Fibroblast of lung (primary cell): Measurements from ENCODE around the gene STOML1. TPM values are rescaled to one million over a fixed set of nuclear protein-coding genes. Genes with fewer than 3 reads are reported as not detected.

Source experiments
- DNase-seq, 2 donors: peaks; one replicate each; pipeline versions ENCODE4 v3.0.0 to v3.0.0-alpha.2; 2010; ENCODE audit warnings: low read depth in 2 of 2
- H2AFZ ChIP-seq: 2 replicates; pipeline ENCODE4 v1.5.1; 2012; ENCODE audit warnings: low read length, control low read depth, inconsistent platforms
- H3K27ac ChIP-seq: 2 replicates; pipeline ENCODE4 v1.5.1; 2011; ENCODE audit warnings: low read length, control low read depth; ENCODE audit not compliant: insufficient read depth
- H3K27me3 ChIP-seq: 2 replicates; pipeline ENCODE4 v1.5.1; 2011; ENCODE audit warnings: mild to moderate bottlenecking, low read length; ENCODE audit not compliant: control insufficient read depth, insufficient read depth
- H3K36me3 ChIP-seq: 2 replicates; pipeline ENCODE4 v1.5.1; 2011; ENCODE audit warnings: low read length; ENCODE audit not compliant: control insufficient read depth, insufficient read depth
- H3K4me1 ChIP-seq: 2 replicates; pipeline ENCODE4 v1.5.1; 2011; ENCODE audit warnings: low read length; ENCODE audit not compliant: control insufficient read depth, insufficient read depth; ENCODE audit errors: extremely low read depth
- H3K4me2 ChIP-seq: 2 replicates; pipeline ENCODE4 v1.5.1; 2011; ENCODE audit warnings: low read length, control low read depth; ENCODE audit not compliant: insufficient read depth; ENCODE audit errors: extremely low read depth
- H3K4me3 ChIP-seq, 4 experiments: fragments of 200-600 bp in 1 of 4; sonication (generic) in 1 of 4; replicated peaks in 1 of 4; 2 replicates each; pipeline ENCODE4 v1.5.1; 2011 to 2016; ENCODE audit warnings: low read length in 4 of 4, low read depth in 3 of 4, mild to moderate bottlenecking in 3 of 4, control low read depth in 2 of 4, inconsistent platforms in 1 of 4, mixed read lengths in 1 of 4; ENCODE audit not compliant: insufficient read depth in 1 of 4; ENCODE audit errors: control extremely low read depth in 1 of 4
- H3K79me2 ChIP-seq: 2 replicates; pipeline ENCODE4 v1.5.1; 2012; ENCODE audit warnings: mild to moderate bottlenecking, low read length, inconsistent platforms; ENCODE audit not compliant: control insufficient read depth, insufficient read depth
- H3K9ac ChIP-seq: 2 replicates; pipeline ENCODE4 v1.5.1; 2011; ENCODE audit warnings: mild to moderate bottlenecking, low read length, control low read depth; ENCODE audit not compliant: insufficient read depth
- H3K9me3 ChIP-seq: 2 replicates; pipeline ENCODE4 v1.5.1; 2012; ENCODE audit warnings: low read depth, low read length; ENCODE audit not compliant: control insufficient read depth, insufficient read depth
- H4K20me1 ChIP-seq: 2 replicates; pipeline ENCODE4 v1.5.1; 2011; ENCODE audit warnings: low read length; ENCODE audit not compliant: control insufficient read depth, insufficient read depth; ENCODE audit errors: extremely low read depth
- EZH2 ChIP-seq: IDR thresholded peaks from 2 replicates; pipeline ENCODE4 v1.5.1; 2012; ENCODE audit warnings: low read length, control low read depth, mild to moderate bottlenecking; ENCODE audit errors: missing control alignments
- polyA plus RNA-seq, 2 donors: library from polyadenylated mRNA; depleted of rRNA in 1 of 2; stranded (reverse) in 1 of 2; unstranded in 1 of 2; fragments of >200 nt; gene quantifications; 2 replicates each; pipeline ENCODE4 v1.2.1, GENCODE V29; 2011 to 2012; ENCODE audit warnings: missing spikeins in 1 of 2
- total RNA-seq: library from RNA; depleted of rRNA; stranded (reverse); fragments of >200 nt; gene quantifications from 2 replicates; pipeline ENCODE4 v1.2.1, GENCODE V29; 2014
- TF ChIP-seq, protein P1 (sequence below), 2 donors: IDR thresholded peaks in 1 of 2; conservative IDR thresholded peaks in 1 of 2; 1 replicate in 1 of 2; 2 replicates in 1 of 2; pipeline ENCODE4 v1.5.1; 2011 to 2012; ENCODE audit warnings: low read length in 2 of 2, control low read depth in 1 of 2, inconsistent platforms in 1 of 2, low read depth in 1 of 2, mild to moderate bottlenecking in 1 of 2

Gene STOML1
- total and polyA plus RNA-seq, 2 donors (not counting 1 experiment from before 2014, with no cell fraction given): 9.8 to 24.8 TPM

DNA sequence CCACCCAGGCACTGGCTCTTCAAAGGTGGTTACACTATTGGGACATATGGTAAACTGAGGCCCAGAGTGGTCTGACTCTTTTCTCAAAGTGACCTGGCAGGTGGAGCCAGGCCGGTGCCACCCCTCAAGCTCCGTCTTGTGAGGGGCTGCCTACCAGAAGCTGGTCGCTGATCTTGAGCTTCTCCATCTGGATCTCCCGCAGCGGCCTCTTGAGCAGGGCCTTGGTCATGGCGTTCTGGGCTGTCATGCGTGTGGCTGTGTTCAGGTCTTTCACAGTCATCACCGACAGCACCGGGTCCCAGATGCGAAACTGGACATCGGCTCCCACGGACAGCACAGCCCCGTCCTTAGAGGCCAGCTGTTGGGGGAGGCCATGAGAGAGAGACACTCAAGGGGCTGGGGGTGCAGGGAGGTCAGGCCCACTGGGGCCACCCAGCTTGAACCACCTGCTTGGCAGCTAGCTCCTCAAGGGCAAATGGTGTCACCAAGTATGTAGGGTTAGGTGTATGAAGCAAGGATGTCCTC, 3.6 kb downstream of the STOML1 start:
- Histone ChIP-seq H3K36me3 (peaks cover 3% of the 10 kb centered on the region), H3K27ac (peak overlapping the region; percentile 13), H3K9ac (no peak overlapping the region), H3K9me3 (no peaks in the 10 kb centered on the region), H3K79me2 (no peaks in the 10 kb centered on the region), H3K4me3 (no peak overlapping the region), H2AFZ (no peak overlapping the region), H3K4me1 (peaks cover 53% of the 10 kb centered on the region), H3K4me2 (no peak overlapping the region), H3K27me3 (no peaks in the 10 kb centered on the region), H4K20me1 (no peaks in the 10 kb centered on the region)
- no peak for DNase-seq
- TF ChIP-seq, protein P1, sequence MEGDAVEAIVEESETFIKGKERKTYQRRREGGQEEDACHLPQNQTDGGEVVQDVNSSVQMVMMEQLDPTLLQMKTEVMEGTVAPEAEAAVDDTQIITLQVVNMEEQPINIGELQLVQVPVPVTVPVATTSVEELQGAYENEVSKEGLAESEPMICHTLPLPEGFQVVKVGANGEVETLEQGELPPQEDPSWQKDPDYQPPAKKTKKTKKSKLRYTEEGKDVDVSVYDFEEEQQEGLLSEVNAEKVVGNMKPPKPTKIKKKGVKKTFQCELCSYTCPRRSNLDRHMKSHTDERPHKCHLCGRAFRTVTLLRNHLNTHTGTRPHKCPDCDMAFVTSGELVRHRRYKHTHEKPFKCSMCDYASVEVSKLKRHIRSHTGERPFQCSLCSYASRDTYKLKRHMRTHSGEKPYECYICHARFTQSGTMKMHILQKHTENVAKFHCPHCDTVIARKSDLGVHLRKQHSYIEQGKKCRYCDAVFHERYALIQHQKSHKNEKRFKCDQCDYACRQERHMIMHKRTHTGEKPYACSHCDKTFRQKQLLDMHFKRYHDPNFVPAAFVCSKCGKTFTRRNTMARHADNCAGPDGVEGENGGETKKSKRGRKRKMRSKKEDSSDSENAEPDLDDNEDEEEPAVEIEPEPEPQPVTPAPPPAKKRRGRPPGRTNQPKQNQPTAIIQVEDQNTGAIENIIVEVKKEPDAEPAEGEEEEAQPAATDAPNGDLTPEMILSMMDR (conservative IDR thresholded peaks at IDR 0.05 in 1 of 2, IDR thresholded peaks at IDR 0.05 in 1 of 2; ENCODE audit: low read depth in 1 of 2, low read length in 2 of 2): no peak
- no peak for TF ChIP-seq EZH2

DNA sequence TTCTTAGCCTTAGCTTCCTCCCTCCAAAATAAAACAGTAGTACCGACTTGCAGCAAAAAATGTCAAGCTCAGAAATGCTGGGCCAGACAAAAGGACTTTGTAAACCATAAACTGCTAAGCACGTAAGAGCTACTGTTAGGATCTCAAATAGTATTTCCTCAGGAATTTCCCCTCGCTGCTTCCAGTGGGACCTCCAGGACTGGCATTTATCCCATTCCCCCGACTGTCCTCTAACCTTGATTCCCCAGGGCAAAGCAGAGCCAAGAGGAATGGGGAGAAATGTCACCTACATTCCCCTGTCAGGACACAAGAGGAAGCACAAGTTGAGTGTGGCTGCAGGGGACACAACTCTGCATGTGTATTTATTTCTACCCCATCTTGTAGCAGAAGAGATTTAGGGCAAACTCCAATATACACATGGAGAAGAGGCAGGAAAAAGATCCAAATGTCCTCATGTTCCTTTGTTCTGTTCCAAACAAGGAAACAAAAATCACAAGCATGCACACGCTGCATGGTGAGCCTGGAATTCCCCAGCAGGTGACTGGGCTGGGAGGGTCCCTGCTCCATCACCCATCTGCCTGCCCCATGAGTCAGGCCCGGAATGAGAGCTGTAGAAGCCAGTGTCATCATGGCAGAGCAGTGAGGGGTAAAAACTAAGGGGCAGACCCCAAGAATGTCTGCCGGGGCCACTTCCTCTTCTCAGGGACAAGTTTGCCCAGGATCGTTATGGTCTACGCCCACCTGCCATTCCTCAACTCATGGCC, 4.2 kb downstream of the STOML1 start:
- Histone ChIP-seq H3K27me3 (no peaks in the 10 kb centered on the region), H3K79me2 (no peaks in the 10 kb centered on the region), H3K4me2 (no peak overlapping the region), H2AFZ (no peak overlapping the region), H3K36me3 (peaks cover 3% of the 10 kb centered on the region), H3K9me3 (no peaks in the 10 kb centered on the region), H3K27ac (no peak overlapping the region), H4K20me1 (no peaks in the 10 kb centered on the region), H3K4me1 (peaks cover 59% of the 10 kb centered on the region), H3K9ac (no peak overlapping the region), H3K4me3 (no peak overlapping the region)
- DNase-seq: peak in 1 of 2 donors; percentile 66
- TF ChIP-seq EZH2: no peak
- TF ChIP-seq, protein P1 (conservative IDR thresholded peaks at IDR 0.05 in 1 of 2, IDR thresholded peaks at IDR 0.05 in 1 of 2; ENCODE audit: low read depth in 1 of 2, low read length in 2 of 2): no peak

DNA sequence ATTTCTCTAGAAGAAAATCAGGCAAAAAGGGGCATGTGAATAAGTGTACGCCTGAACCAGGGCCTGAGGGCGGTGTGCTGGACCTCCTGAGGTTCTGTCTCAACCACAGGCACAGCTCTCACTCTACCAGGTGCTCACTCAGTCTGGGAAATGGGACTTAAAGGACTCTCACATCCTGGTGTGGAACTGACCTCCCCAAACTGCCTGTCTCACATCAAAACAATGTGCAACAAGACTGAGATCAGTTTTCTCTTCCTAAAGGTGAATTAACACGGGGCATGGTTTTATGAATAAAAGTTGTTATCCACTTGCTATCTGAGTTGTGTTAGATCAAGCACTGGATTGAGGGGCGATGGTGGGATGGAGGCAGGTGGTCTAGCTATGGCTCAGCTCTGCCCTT, 4.8 kb downstream of the STOML1 start:
- H4K20me1 ChIP-seq: no peaks in the 10 kb centered on the region
- H3K4me2 ChIP-seq: no peak overlapping the region
- no peak overlapping the region for H3K4me3 ChIP-seq
- H3K27ac ChIP-seq: no peak overlapping the region
- no peaks in the 10 kb centered on the region for H3K79me2 ChIP-seq
- no peaks in the 10 kb centered on the region for H3K9me3 ChIP-seq
- H2AFZ ChIP-seq: no peak overlapping the region
- TF ChIP-seq EZH2: no peak
- TF ChIP-seq, protein P1 (conservative IDR thresholded peaks at IDR 0.05 in 1 of 2, IDR thresholded peaks at IDR 0.05 in 1 of 2; ENCODE audit: low read depth in 1 of 2, low read length in 2 of 2): no peak
- H3K4me1 ChIP-seq: peaks cover 65% of the 10 kb centered on the region
- H3K36me3 ChIP-seq: peaks cover 3% of the 10 kb centered on the region
- no peaks in the 10 kb centered on the region for H3K27me3 ChIP-seq
- no peak overlapping the region for H3K9ac ChIP-seq
- DNase-seq: no peak
